Measurements from ENCODE around the gene CADM4.

The CADM4 gene

GRCh38 chr19:43642531-43642930 is 2.9 kb upstream of the CADM4 start:
- Histone ChIP-seq H3K18ac (ENCODE audit: low read length) (no peak overlapping the region), H3K27me3 (ENCODE audit: insufficient read depth, low read length) (peaks cover 21% of the 10 kb centered on the region), H4K8ac (ENCODE audit: low read depth, low read length) (no peak overlapping the region), H3K79me1 (ENCODE audit: low read length) (no peaks in the 10 kb centered on the region), H2BK12ac (ENCODE audit: low read length) (no peak overlapping the region), H2AFZ (ENCODE audit: insufficient read depth, low read length, poor library complexity) (no peak overlapping the region), H3K4me3 (ENCODE audit: low read depth, low read length) (no peak overlapping the region), H3K14ac (ENCODE audit: low read length) (no peak overlapping the region), H4K12ac (ENCODE audit: low read depth, low read length) (no peak overlapping the region), H2BK5ac (ENCODE audit: low read depth, low read length, poor library complexity) (no peak overlapping the region), H3K4me2 (ENCODE audit: low read length) (no peak overlapping the region), H3K23ac (ENCODE audit: low read length) (no peak overlapping the region), H3K4me1 (ENCODE audit: control insufficient read depth in 1 of 2, insufficient read depth in 2 of 2, low read length in 2 of 2) (peaks cover 0 to 5% of the 10 kb centered on the region in 2 experiments), H3K27ac (ENCODE audit: low read depth, low read length) (no peak overlapping the region), H2BK120ac (ENCODE audit: insufficient read depth, low read length, poor library complexity) (no peak overlapping the region), H4K91ac (ENCODE audit: low read depth, low read length) (no peak overlapping the region), H3K79me2 (ENCODE audit: control insufficient read depth, insufficient read depth, low read length, poor library complexity) (no peaks in the 10 kb centered on the region), H3K4ac (ENCODE audit: low read depth, low read length) (no peak overlapping the region), H3K9ac (ENCODE audit: low read length) (no peak overlapping the region), H3K36me3 (ENCODE audit: control insufficient read depth in 1 of 2, insufficient read depth in 2 of 2, low read length in 2 of 2) (no peaks in the 10 kb centered on the region), H2AK5ac (ENCODE audit: low read length) (no peak overlapping the region), H3K9me3 (ENCODE audit: insufficient read depth, low read depth, low read length) (peaks cover 7% of the 10 kb centered on the region)
- WGBS (ENCODE audit: extremely low coverage, insufficient coverage, insufficient read length) = no CpG with 5 or more reads among the region's 4 CpGs
- no peak for DNase-seq

GRCh38 chr19:43641333-43641732 is 1.7 kb upstream of the CADM4 start:
- no peak overlapping the region for H4K8ac ChIP-seq (ENCODE audit: low read depth, low read length)
- no peak overlapping the region for H2BK120ac ChIP-seq (ENCODE audit: insufficient read depth, low read length, poor library complexity)
- H4K12ac ChIP-seq (ENCODE audit: low read depth, low read length) = no peak overlapping the region
- H3K79me1 ChIP-seq (ENCODE audit: low read length) = no peaks in the 10 kb centered on the region
- no peak overlapping the region for H3K18ac ChIP-seq (ENCODE audit: low read length)
- H2AK5ac ChIP-seq (ENCODE audit: low read length) = no peak overlapping the region
- H3K27me3 ChIP-seq (ENCODE audit: insufficient read depth, low read length) = peaks cover 21% of the 10 kb centered on the region
- H3K27ac ChIP-seq (ENCODE audit: low read depth, low read length) = no peak overlapping the region
- H3K4ac ChIP-seq (ENCODE audit: low read depth, low read length) = no peak overlapping the region
- no peak overlapping the region for H3K4me2 ChIP-seq (ENCODE audit: low read length)
- no peak overlapping the region for H4K91ac ChIP-seq (ENCODE audit: low read depth, low read length)
- no peaks in the 10 kb centered on the region for H3K79me2 ChIP-seq (ENCODE audit: control insufficient read depth, insufficient read depth, low read length, poor library complexity)
- H3K36me3 ChIP-seq (ENCODE audit: control insufficient read depth in 1 of 2, insufficient read depth in 2 of 2, low read length in 2 of 2) = no peaks in the 10 kb centered on the region
- H2AFZ ChIP-seq (ENCODE audit: insufficient read depth, low read length, poor library complexity) = no peak overlapping the region
- no peak overlapping the region for H3K9ac ChIP-seq (ENCODE audit: low read length)
- no CpG with 5 or more reads among the region's 2 CpGs for WGBS (ENCODE audit: extremely low coverage, insufficient coverage, insufficient read length)
- H2BK5ac ChIP-seq (ENCODE audit: low read depth, low read length, poor library complexity) = no peak overlapping the region
- H3K4me1 ChIP-seq (ENCODE audit: control insufficient read depth in 1 of 2, insufficient read depth in 2 of 2, low read length in 2 of 2) = peaks cover under 1 to 6% of the 10 kb centered on the region in 2 experiments
- H3K14ac ChIP-seq (ENCODE audit: low read length) = no peak overlapping the region
- H3K23ac ChIP-seq (ENCODE audit: low read length) = no peak overlapping the region
- H3K4me3 ChIP-seq (ENCODE audit: low read depth, low read length) = no peak overlapping the region
- H3K9me3 ChIP-seq (ENCODE audit: insufficient read depth, low read depth, low read length) = peaks cover 5% of the 10 kb centered on the region
- no peak for DNase-seq
- no peak overlapping the region for H2BK12ac ChIP-seq (ENCODE audit: low read length)

GRCh38 chr19:43640424-43640757 is 741 bp upstream of the CADM4 start:
- no peaks in the 10 kb centered on the region for H3K79me1 ChIP-seq (ENCODE audit: low read length)
- peak overlapping the region; percentile 74 for H3K4me3 ChIP-seq (ENCODE audit: low read depth, low read length)
- peaks cover 5% of the 10 kb centered on the region for H3K9me3 ChIP-seq (ENCODE audit: insufficient read depth, low read depth, low read length)
- WGBS (ENCODE audit: extremely low coverage, insufficient coverage, insufficient read length) = no CpG with 5 or more reads among the region's 9 CpGs
- H3K27ac ChIP-seq (ENCODE audit: low read depth, low read length) = no peak overlapping the region
- no peaks in the 10 kb centered on the region for H3K36me3 ChIP-seq (ENCODE audit: control insufficient read depth in 1 of 2, insufficient read depth in 2 of 2, low read length in 2 of 2)
- no peak overlapping the region for H3K14ac ChIP-seq (ENCODE audit: low read length)
- H3K27me3 ChIP-seq (ENCODE audit: insufficient read depth, low read length) = peaks cover 21% of the 10 kb centered on the region
- H4K8ac ChIP-seq (ENCODE audit: low read depth, low read length) = no peak overlapping the region
- no peak overlapping the region for H4K91ac ChIP-seq (ENCODE audit: low read depth, low read length)
- no peak overlapping the region for H2BK120ac ChIP-seq (ENCODE audit: insufficient read depth, low read length, poor library complexity)
- no peaks in the 10 kb centered on the region for H3K79me2 ChIP-seq (ENCODE audit: control insufficient read depth, insufficient read depth, low read length, poor library complexity)
- no peak overlapping the region for H2BK5ac ChIP-seq (ENCODE audit: low read depth, low read length, poor library complexity)
- H3K4ac ChIP-seq (ENCODE audit: low read depth, low read length) = no peak overlapping the region
- H3K23ac ChIP-seq (ENCODE audit: low read length) = no peak overlapping the region
- H2BK12ac ChIP-seq (ENCODE audit: low read length) = no peak overlapping the region
- no peak overlapping the region for H4K12ac ChIP-seq (ENCODE audit: low read depth, low read length)
- DNase-seq = no peak
- peaks cover 5 to 11% of the 10 kb centered on the region in 2 experiments for H3K4me1 ChIP-seq (ENCODE audit: control insufficient read depth in 1 of 2, insufficient read depth in 2 of 2, low read length in 2 of 2)
- H3K9ac ChIP-seq (ENCODE audit: low read length) = no peak overlapping the region
- no peak overlapping the region for H2AK5ac ChIP-seq (ENCODE audit: low read length)
- peak overlapping the region; percentile 94 for H3K4me2 ChIP-seq (ENCODE audit: low read length)
- peak overlapping the region; percentile 79 for H2AFZ ChIP-seq (ENCODE audit: insufficient read depth, low read length, poor library complexity)
- no peak overlapping the region for H3K18ac ChIP-seq (ENCODE audit: low read length)

GRCh38 chr19:43638995-43639518 is 593 bp downstream of the CADM4 start:
- Histone ChIP-seq H4K8ac (ENCODE audit: low read depth, low read length) (no peak overlapping the region), H3K27ac (ENCODE audit: low read depth, low read length) (no peak overlapping the region), H3K9me3 (ENCODE audit: insufficient read depth, low read depth, low read length) (peaks cover 5% of the 10 kb centered on the region), H2BK12ac (ENCODE audit: low read length) (no peak overlapping the region), H3K4me3 (ENCODE audit: low read depth, low read length) (peak overlapping the region; percentile 60), H2BK120ac (ENCODE audit: insufficient read depth, low read length, poor library complexity) (no peak overlapping the region), H3K14ac (ENCODE audit: low read length) (no peak overlapping the region), H2BK5ac (ENCODE audit: low read depth, low read length, poor library complexity) (no peak overlapping the region), H3K27me3 (ENCODE audit: insufficient read depth, low read length) (peaks cover 21% of the 10 kb centered on the region), H3K4me2 (ENCODE audit: low read length) (peak overlapping the region; percentile 68), H3K23ac (ENCODE audit: low read length) (no peak overlapping the region), H2AFZ (ENCODE audit: insufficient read depth, low read length, poor library complexity) (peak overlapping the region; percentile 47), H3K79me2 (ENCODE audit: control insufficient read depth, insufficient read depth, low read length, poor library complexity) (no peaks in the 10 kb centered on the region), H4K91ac (ENCODE audit: low read depth, low read length) (no peak overlapping the region), H3K18ac (ENCODE audit: low read length) (no peak overlapping the region), H3K36me3 (ENCODE audit: control insufficient read depth in 1 of 2, insufficient read depth in 2 of 2, low read length in 2 of 2) (no peaks in the 10 kb centered on the region), H3K4ac (ENCODE audit: low read depth, low read length) (no peak overlapping the region), H4K12ac (ENCODE audit: low read depth, low read length) (no peak overlapping the region), H3K4me1 (ENCODE audit: control insufficient read depth in 1 of 2, insufficient read depth in 2 of 2, low read length in 2 of 2) (peaks cover 13 to 21% of the 10 kb centered on the region in 2 experiments), H2AK5ac (ENCODE audit: low read length) (no peak overlapping the region), H3K9ac (ENCODE audit: low read length) (no peak overlapping the region), H3K79me1 (ENCODE audit: low read length) (peaks cover 6% of the 10 kb centered on the region)
- no CpG with 5 or more reads among the region's 18 CpGs for whole genome bisulfite sequencing (ENCODE audit: extremely low coverage, insufficient coverage, insufficient read length)
- no peak for DNase-seq

Measured in trophoblast cell (in vitro differentiated cells and primary cell).